WTC11 (cell line): ENCODE measurements around the gene QRFP. TPM values are rescaled to one million over a fixed set of nuclear protein-coding genes. Genes with fewer than 3 reads are reported as not detected.

Source experiments
- ATAC-seq: fragments of 200-7000 bp; cut with Tn5 transposase; 2 replicates; pipeline ENCODE4 v1.10.0; 2021; ENCODE audit warnings: mild to moderate bottlenecking, moderate library complexity
- CTCF ChIA-PET: fragments of 300-600 bp; sonication (Branson Sonifier 250); formaldehyde crosslinking; loops from one replicate; lab custom pipeline; 2021; ENCODE audit warnings: antibody characterized with exemption; lab: Charles Lee
- POLR2A ChIA-PET: fragments of 350-600 bp; sonication (Branson Sonifier 250); formaldehyde crosslinking; loops from one replicate; lab custom pipeline; 2021; ENCODE audit warnings: antibody characterized with exemption; lab: Charles Lee
- DNase-seq: peaks from one replicate; pipeline ENCODE4 v3.0.0; 2021; ENCODE audit warnings: low spot score
- H3K27ac Mint-ChIP-seq: 2 replicates; pipeline ENCODE4 v1.8.0; 2021; ENCODE audit warnings: mixed read lengths
- H3K27me3 Mint-ChIP-seq: 2 replicates; pipeline ENCODE4 v1.8.0; 2021; ENCODE audit warnings: low read depth, mild to moderate bottlenecking, moderate library complexity, mixed read lengths
- H3K36me3 Mint-ChIP-seq: 2 replicates; pipeline ENCODE4 v1.8.0; 2021; ENCODE audit warnings: mixed read lengths
- H3K4me1 Mint-ChIP-seq: 2 replicates; pipeline ENCODE4 v1.8.0; 2022; ENCODE audit warnings: mixed read lengths
- H3K4me3 Mint-ChIP-seq: 2 replicates; pipeline ENCODE4 v1.8.0; 2021; ENCODE audit warnings: mild to moderate bottlenecking, moderate library complexity, mixed read lengths
- H3K9me3 Mint-ChIP-seq: 2 replicates; pipeline ENCODE4 v1.8.0; 2021; ENCODE audit warnings: mixed read lengths
- ATF3 ChIP-seq: sonication (generic); formaldehyde crosslinking; conservative IDR thresholded peaks from 2 replicates; pipeline ENCODE4 v1.8.1; 2022; ENCODE audit warnings: mild to moderate bottlenecking, missing genetic modification reagents
- CREB1 ChIP-seq: sonication (generic); formaldehyde crosslinking; IDR thresholded peaks from 2 replicates; pipeline ENCODE4 v1.8.0; 2023; ENCODE audit warnings: mild to moderate bottlenecking, missing genetic modification reagents
- ESRRA ChIP-seq: sonication (generic); formaldehyde crosslinking; IDR thresholded peaks from 2 replicates; pipeline ENCODE4 v1.8.1; 2022; ENCODE audit warnings: mild to moderate bottlenecking, missing genetic modification reagents, borderline replicate concordance
- ETV6 ChIP-seq: sonication (generic); formaldehyde crosslinking; IDR thresholded peaks from 2 replicates; pipeline ENCODE4 v1.8.1; 2022; ENCODE audit warnings: mild to moderate bottlenecking, missing genetic modification reagents
- FOXJ3 ChIP-seq: sonication (generic); formaldehyde crosslinking; IDR thresholded peaks from 2 replicates; pipeline ENCODE4 v1.9.0; 2021; ENCODE audit warnings: missing genetic modification reagents, mild to moderate bottlenecking, borderline replicate concordance
- FOXK1 ChIP-seq: sonication (generic); formaldehyde crosslinking; IDR thresholded peaks from 2 replicates; pipeline ENCODE4 v1.8.0; 2022; ENCODE audit warnings: mild to moderate bottlenecking, moderate library complexity, missing genetic modification reagents
- GABPB1 ChIP-seq: sonication (generic); formaldehyde crosslinking; IDR thresholded peaks from 2 replicates; pipeline ENCODE4 v1.8.1; 2023; ENCODE audit warnings: mild to moderate bottlenecking, missing genetic modification reagents
- GTF2I ChIP-seq: fragments of 250-450 bp; sonication (Bioruptor Pico); conservative IDR thresholded peaks from 2 replicates; pipeline ENCODE4 v1.4.0; 2021; ENCODE audit warnings: mild to moderate bottlenecking
- MYBL2 ChIP-seq: sonication (generic); formaldehyde crosslinking; IDR thresholded peaks from 2 replicates; pipeline ENCODE4 v1.8.1; 2023; ENCODE audit warnings: mild to moderate bottlenecking, moderate library complexity, missing genetic modification reagents
- NR3C1 ChIP-seq: sonication (generic); formaldehyde crosslinking; conservative IDR thresholded peaks from 2 replicates; pipeline ENCODE4 v1.8.1; 2023; ENCODE audit warnings: low read depth, mild to moderate bottlenecking, missing genetic modification reagents
- SMAD3 ChIP-seq: sonication (generic); formaldehyde crosslinking; IDR thresholded peaks from 2 replicates; pipeline ENCODE4 v1.8.0; 2022; ENCODE audit warnings: missing genetic modification reagents, mild to moderate bottlenecking, borderline replicate concordance
- SOX15 ChIP-seq: fragments of 250-450 bp; sonication (Bioruptor Pico); IDR thresholded peaks from 2 replicates; pipeline ENCODE4 v1.9.0; 2021; ENCODE audit warnings: mild to moderate bottlenecking
- STAT6 ChIP-seq: sonication (generic); formaldehyde crosslinking; conservative IDR thresholded peaks from 2 replicates; pipeline ENCODE4 v1.8.1; 2023; ENCODE audit warnings: mild to moderate bottlenecking, low read depth, missing genetic modification reagents, moderate library complexity
- USF1 ChIP-seq: sonication (generic); formaldehyde crosslinking; IDR thresholded peaks from 2 replicates; pipeline ENCODE4 v1.8.0; 2022; ENCODE audit warnings: mild to moderate bottlenecking, missing genetic modification reagents
- ZBTB21 ChIP-seq: sonication (generic); formaldehyde crosslinking; IDR thresholded peaks from 2 replicates; pipeline ENCODE4 v1.8.1; 2023; ENCODE audit warnings: mild to moderate bottlenecking, missing genetic modification reagents, borderline replicate concordance
- ZBTB43 ChIP-seq: sonication (generic); formaldehyde crosslinking; IDR thresholded peaks from 2 replicates; pipeline ENCODE4 v1.8.1; 2023; ENCODE audit warnings: mild to moderate bottlenecking, missing genetic modification reagents
- ZMAT4 ChIP-seq: fragments of 250-450 bp; sonication (Bioruptor Pico); IDR thresholded peaks from 2 replicates; pipeline ENCODE4 v1.9.0; 2021; ENCODE audit warnings: mild to moderate bottlenecking
- ZNF219 ChIP-seq: sonication (generic); formaldehyde crosslinking; IDR thresholded peaks from 2 replicates; pipeline ENCODE4 v1.8.0; 2023; ENCODE audit warnings: missing genetic modification reagents, mild to moderate bottlenecking, borderline replicate concordance
- ZNF232 ChIP-seq: sonication (generic); formaldehyde crosslinking; IDR thresholded peaks from 2 replicates; pipeline ENCODE4 v1.8.0; 2022; ENCODE audit warnings: mild to moderate bottlenecking, missing genetic modification reagents
- ZNF532 ChIP-seq: fragments of 250-450 bp; sonication (Bioruptor Pico); IDR thresholded peaks from 2 replicates; pipeline ENCODE4 v1.9.0; 2021; ENCODE audit warnings: mild to moderate bottlenecking, borderline replicate concordance
- total RNA-seq: library from RNA; stranded (reverse); gene quantifications from 3 replicates; pipeline ENCODE4 v1.2.3, GENCODE V29; 2021

Gene QRFP
- total RNA-seq, 1 experiment from 2014 or later, result not detected

- no peak for TF ChIP-seq NR3C1 (CRISPR knock-in tag)
Observed at GRCh38 chr9:130921989-130922892, 25.6 kb upstream of the QRFP start (continued).

- Mint-ChIP-seq H3K36me3 (no peaks in the 10 kb centered on the region), H3K27me3 (no peaks in the 10 kb centered on the region), H3K4me3 (no peak overlapping the region), H3K4me1 (peaks cover 9% of the 10 kb centered on the region), H3K27ac (no peak overlapping the region), H3K9me3 (no peaks in the 10 kb centered on the region)
- ChIA-PET CTCF (interaction anchor here (0.6 to 0.9 kb wide), 2 partner anchors 28 to 77 kb away, joined by 3 read pairs; no protein-coding TSS in a partner anchor), POLR2A (no interaction called here)
- DNase-seq (no peak), ATAC-seq (no peak)
- TF ChIP-seq SOX15 (CRISPR knock-in tag), result no peak
- no peak for TF ChIP-seq USF1 (CRISPR knock-in tag)
- no peak for TF ChIP-seq ZBTB21 (CRISPR knock-in tag)
- TF ChIP-seq ZNF219 (CRISPR knock-in tag), result no peak
- no peak for TF ChIP-seq CREB1 (CRISPR knock-in tag)
- TF ChIP-seq ETV6 (CRISPR knock-in tag), result no peak
- TF ChIP-seq FOXK1 (CRISPR knock-in tag), result no peak
- no peak for TF ChIP-seq ZNF232 (CRISPR knock-in tag)
- TF ChIP-seq ZBTB43 (CRISPR knock-in tag), result no peak
- no peak for TF ChIP-seq ATF3 (CRISPR knock-in tag)
- no peak for TF ChIP-seq FOXJ3
- no peak for TF ChIP-seq SMAD3 (CRISPR knock-in tag)
- no peak for TF ChIP-seq ZMAT4
- TF ChIP-seq GTF2I (CRISPR knock-in tag), result no peak
- TF ChIP-seq GABPB1 (CRISPR knock-in tag), result no peak
- no peak for TF ChIP-seq MYBL2 (CRISPR knock-in tag)
- no peak for TF ChIP-seq ZNF532 (CRISPR knock-in tag)
- TF ChIP-seq STAT6, result no peak
- TF ChIP-seq ESRRA, result no peak
Observed at GRCh38 chr9:130921300-130921988, 24.8 kb upstream of the QRFP start.
